OCI-LY1 (cell line): Measurements from ENCODE around the gene AKT3.

Experiments used
- H2AFZ ChIP-seq: fragments of 200-600 bp; sonication (generic), shearing (Covaris generic); 2 replicates; pipeline ENCODE4 v1.6.0; 2014; ENCODE audit warnings: antibody characterized with exemption, mild to moderate bottlenecking, low read length
- H3F3A ChIP-seq: fragments of 200-600 bp; sonication (generic), shearing (Covaris generic); 2 replicates; pipeline ENCODE4 v1.6.0; 2014; ENCODE audit warnings: mild to moderate bottlenecking, antibody characterized with exemption, low read length, moderate library complexity; ENCODE audit not compliant: insufficient read depth
- H3K27ac ChIP-seq: fragments of 200-600 bp; sonication (generic); 2 replicates; pipeline ENCODE4 v1.5.1; 2014; ENCODE audit warnings: low read length, mixed run types, mild to moderate bottlenecking, low read depth; ENCODE audit not compliant: poor library complexity, severe bottlenecking
- H3K27me3 ChIP-seq: fragments of 200-600 bp; sonication (generic); 2 replicates; pipeline ENCODE4 v1.6.0; 2014; ENCODE audit warnings: antibody characterized with exemption, mild to moderate bottlenecking, low read length, moderate library complexity; ENCODE audit not compliant: insufficient read depth
- H3K36me3 ChIP-seq: fragments of 200-600 bp; sonication (generic); 2 replicates; pipeline ENCODE4 v1.6.1; 2014; ENCODE audit warnings: mild to moderate bottlenecking, antibody characterized with exemption, low read length, moderate library complexity, mixed read lengths; ENCODE audit not compliant: insufficient read depth
- H3K4me1 ChIP-seq: fragments of 200-600 bp; sonication (generic); 2 replicates; pipeline ENCODE4 v1.5.1; 2014; ENCODE audit warnings: mild to moderate bottlenecking, low read length, moderate library complexity; ENCODE audit not compliant: insufficient read depth, severe bottlenecking
- H3K4me2 ChIP-seq: fragments of 200-600 bp; sonication (generic), shearing (Covaris generic); 2 replicates; pipeline ENCODE4 v1.6.1; 2014; ENCODE audit warnings: low read length
- H3K4me3 ChIP-seq: fragments of 200-600 bp; sonication (generic); 2 replicates; pipeline ENCODE4 v1.5.1; 2014; ENCODE audit warnings: low read length, low read depth, mild to moderate bottlenecking, mixed read lengths; ENCODE audit not compliant: poor library complexity, severe bottlenecking
- H3K79me2 ChIP-seq: fragments of 200-600 bp; shearing (Covaris generic); 2 replicates; pipeline ENCODE4 v1.6.1; 2016; ENCODE audit warnings: mixed run types, low read length, mixed read lengths; ENCODE audit not compliant: insufficient read depth
- H3K9ac ChIP-seq: fragments of 200-600 bp; sonication (generic), shearing (Covaris generic); 2 replicates; pipeline ENCODE4 v1.6.1; 2014; ENCODE audit warnings: mild to moderate bottlenecking, low read length, mixed read lengths
- H3K9me2 ChIP-seq: fragments of 200-600 bp; sonication (generic), shearing (Covaris generic); 2 replicates; pipeline ENCODE4 v1.6.1; 2014; ENCODE audit warnings: low read depth, mild to moderate bottlenecking, low read length, mixed read lengths
- H3K9me3 ChIP-seq: fragments of 200-600 bp; shearing (Covaris generic); 2 replicates; pipeline ENCODE4 v1.6.1; 2014; ENCODE audit warnings: low read length, mixed read lengths
- H4K20me1 ChIP-seq: fragments of 200-600 bp; sonication (generic), shearing (Covaris generic); 2 replicates; pipeline ENCODE4 v1.6.0; 2016; ENCODE audit warnings: mild to moderate bottlenecking, low read length; ENCODE audit not compliant: insufficient read depth
- CTCF ChIP-seq: fragments of 200-600 bp; sonication (generic), shearing (Covaris generic); IDR thresholded peaks from 2 replicates; pipeline ENCODE4 v1.5.1; 2017; ENCODE audit warnings: mild to moderate bottlenecking, antibody characterized with exemption, low read length, moderate library complexity, mixed read lengths
- EZH2 ChIP-seq: fragments of 200-600 bp; sonication (generic), shearing (Covaris generic); IDR thresholded peaks from 2 replicates; pipeline ENCODE4 v1.8.0; 2017; ENCODE audit warnings: borderline replicate concordance, mixed run types, mild to moderate bottlenecking, antibody characterized with exemption, low read length, moderate library complexity, mixed read lengths

The AKT3 gene

GRCh38 chr1:243564814-243565213 is 285.2 kb downstream of the AKT3 start:
- no peak overlapping the region for H2AFZ ChIP-seq
- H3K27ac ChIP-seq, result no peak overlapping the region
- H3K9ac ChIP-seq, result no peak overlapping the region
- no peaks in the 10 kb centered on the region for H3K4me1 ChIP-seq
- no peaks in the 10 kb centered on the region for H3K79me2 ChIP-seq
- H3K4me3 ChIP-seq, result no peak overlapping the region
- H3K9me2 ChIP-seq, result no peaks in the 10 kb centered on the region
- no peaks in the 10 kb centered on the region for H3F3A ChIP-seq
- TF ChIP-seq CTCF (no peak), EZH2 (no peak)
- H3K9me3 ChIP-seq, result no peaks in the 10 kb centered on the region
- H3K4me2 ChIP-seq, result no peak overlapping the region
- no peaks in the 10 kb centered on the region for H3K36me3 ChIP-seq
- no peaks in the 10 kb centered on the region for H3K27me3 ChIP-seq
- no peaks in the 10 kb centered on the region for H4K20me1 ChIP-seq

- no peak overlapping the region for H3K4me2 ChIP-seq
- H3K27ac ChIP-seq, result no peak overlapping the region
- no peak overlapping the region for H3K4me3 ChIP-seq
- H3K4me1 ChIP-seq, result no peaks in the 10 kb centered on the region
- no peaks in the 10 kb centered on the region for H3F3A ChIP-seq
- no peak for TF ChIP-seq EZH2
- H3K9me3 ChIP-seq, result no peaks in the 10 kb centered on the region
- H3K9me2 ChIP-seq, result no peaks in the 10 kb centered on the region
- H2AFZ ChIP-seq, result no peak overlapping the region
- H4K20me1 ChIP-seq, result no peaks in the 10 kb centered on the region
- no peaks in the 10 kb centered on the region for H3K27me3 ChIP-seq
- H3K9ac ChIP-seq, result no peak overlapping the region
- no peaks in the 10 kb centered on the region for H3K36me3 ChIP-seq
- H3K79me2 ChIP-seq, result no peaks in the 10 kb centered on the region
Measured at GRCh38 chr1:243563732-243564131, 286.3 kb downstream of the AKT3 start.

GRCh38 chr1:243562473-243562872 is 287.6 kb downstream of the AKT3 start:
- no peaks in the 10 kb centered on the region for H3K36me3 ChIP-seq
- H3K4me2 ChIP-seq, result no peak overlapping the region
- no peaks in the 10 kb centered on the region for H4K20me1 ChIP-seq
- H2AFZ ChIP-seq, result no peak overlapping the region
- H3K9ac ChIP-seq, result no peak overlapping the region
- no peaks in the 10 kb centered on the region for H3K27me3 ChIP-seq
- TF ChIP-seq CTCF, result no peak
- no peak overlapping the region for H3K4me3 ChIP-seq
- H3F3A ChIP-seq, result no peaks in the 10 kb centered on the region
- H3K9me2 ChIP-seq, result no peaks in the 10 kb centered on the region
- no peaks in the 10 kb centered on the region for H3K79me2 ChIP-seq
- H3K4me1 ChIP-seq, result no peaks in the 10 kb centered on the region
- H3K9me3 ChIP-seq, result no peaks in the 10 kb centered on the region
- no peak overlapping the region for H3K27ac ChIP-seq

GRCh38 chr1:243561588-243562319 is 288.3 kb downstream of the AKT3 start:
- Histone ChIP-seq H3K36me3 (no peaks in the 10 kb centered on the region), H3K79me2 (no peaks in the 10 kb centered on the region), H3K9me3 (no peaks in the 10 kb centered on the region), H3F3A (no peaks in the 10 kb centered on the region), H2AFZ (no peak overlapping the region), H3K4me3 (no peak overlapping the region), H3K9ac (no peak overlapping the region), H3K9me2 (no peaks in the 10 kb centered on the region), H3K27me3 (no peaks in the 10 kb centered on the region), H3K4me1 (no peaks in the 10 kb centered on the region), H4K20me1 (no peaks in the 10 kb centered on the region), H3K4me2 (no peak overlapping the region), H3K27ac (no peak overlapping the region)
- TF ChIP-seq CTCF, result no peak
- TF ChIP-seq EZH2, result no peak
